Stimulated activated naive CD4-positive, alpha-beta T cell treated with Interleukin-2 at 50 U/mL for 16 hours (primary cell): ENCODE results near the gene CMTM1.
"Not testable (repeated sequence)": the region's sequence is repeated elsewhere in the genome, so short reads cannot be mapped to it uniquely, and the experiment has no call there.

Experiments used
- DNase-seq: peaks from one replicate; lab custom pipeline; 2025; lab: John Stamatoyannopoulos, UW

CMTM1 gene

GRCh38 chr16:66562409-66562808 is 3.8 kb upstream of the CMTM1 start:
- DNase-seq, result no peak

- no peak for DNase-seq
Observed at GRCh38 chr16:66562986-66563385, 3.3 kb upstream of the CMTM1 start.

DNA sequence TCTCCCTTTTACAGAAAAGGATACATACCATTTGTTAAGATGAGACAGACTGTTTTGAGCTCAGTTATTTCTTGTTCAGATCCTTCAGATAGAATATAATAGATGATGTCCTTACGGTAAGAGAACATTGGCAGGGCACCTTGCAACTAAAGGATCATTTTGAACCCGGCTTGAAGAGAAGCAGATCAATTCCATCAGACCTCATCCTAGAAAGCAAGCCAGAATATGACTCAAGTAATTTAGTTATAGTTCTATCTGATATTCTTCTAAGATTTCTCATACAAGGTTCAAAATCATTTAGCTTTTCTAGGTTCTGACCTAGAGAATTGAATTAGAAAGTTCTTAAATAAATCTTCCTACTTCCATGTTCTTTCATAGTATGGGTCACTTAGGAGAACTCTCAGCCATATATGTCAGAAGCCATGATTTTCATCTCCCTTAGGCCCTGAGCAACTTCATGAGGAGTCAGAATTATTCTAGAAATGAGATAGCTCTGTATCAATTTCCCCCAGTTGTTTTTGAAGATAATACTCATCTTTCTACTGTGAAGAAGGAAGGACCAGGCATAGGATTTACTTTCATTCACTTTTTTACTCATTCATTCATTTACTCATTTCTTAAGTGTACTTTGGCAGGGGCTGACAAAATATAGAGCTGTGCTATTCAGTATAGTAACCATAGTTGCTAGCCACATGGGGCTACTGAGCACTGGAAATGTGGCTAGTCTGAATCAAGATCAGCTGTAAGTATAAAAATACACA is 2.5 kb upstream of the CMTM1 start:
- DNase-seq, result no peak

DNA sequence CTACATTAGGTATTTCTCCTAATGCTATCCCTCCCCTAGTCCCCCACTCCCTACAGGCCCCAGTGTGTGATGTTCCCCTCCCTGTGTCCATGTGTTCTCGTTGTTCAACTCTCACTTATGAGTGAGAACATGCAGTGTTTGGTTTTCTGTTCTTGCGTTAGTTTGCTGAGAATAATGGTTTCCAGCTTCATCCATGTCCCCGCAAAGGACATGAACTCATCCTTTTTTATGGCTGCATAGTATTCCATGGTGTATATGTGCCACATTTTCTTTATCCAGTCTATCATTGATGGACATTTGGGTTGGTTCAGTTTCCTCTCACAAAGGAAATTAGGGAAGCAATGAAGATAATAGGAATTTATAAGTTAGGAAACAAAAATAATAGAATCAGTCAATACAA is 1.0 kb downstream of the CMTM1 start:
- DNase-seq, result not testable (repeated sequence)

- no peak for DNase-seq
Observed at GRCh38 chr16:66568355-66568754, 2.1 kb downstream of the CMTM1 start.

- DNase-seq, result no peak
Observed at GRCh38 chr16:66569131-66569530, 2.9 kb downstream of the CMTM1 start.

GRCh38 chr16:66569827-66570405 is 3.7 kb downstream of the CMTM1 start:
- DNase-seq, result no peak

DNA sequence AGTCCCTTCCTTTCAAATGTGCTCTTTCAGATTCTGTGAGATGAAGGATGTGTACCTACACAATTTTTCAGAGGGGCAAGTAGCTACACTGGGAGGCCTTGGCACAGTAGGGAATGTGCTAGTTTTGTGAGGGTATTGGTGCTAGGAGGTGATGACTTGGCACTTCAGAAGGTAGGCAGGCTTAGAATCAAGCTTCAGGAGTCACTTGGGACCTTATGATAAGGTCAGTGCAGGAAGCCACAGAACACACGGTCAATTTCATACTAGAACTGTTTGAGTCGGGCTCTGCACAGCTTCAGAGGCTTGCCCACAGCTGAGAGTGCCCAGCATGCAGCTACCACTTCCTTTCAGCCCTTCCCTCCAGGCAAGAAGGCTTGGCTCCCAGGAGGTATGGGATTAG is 6.1 kb downstream of the CMTM1 start:
- no peak for DNase-seq

GRCh38 chr16:66574081-66574480 is 7.8 kb downstream of the CMTM1 start:
- no peak for DNase-seq

GRCh38 chr16:66574531-66574930 is 8.3 kb downstream of the CMTM1 start:
- DNase-seq, result no peak

GRCh38 chr16:66575060-66575459 is 8.8 kb downstream of the CMTM1 start:
- DNase-seq, result no peak

DNA sequence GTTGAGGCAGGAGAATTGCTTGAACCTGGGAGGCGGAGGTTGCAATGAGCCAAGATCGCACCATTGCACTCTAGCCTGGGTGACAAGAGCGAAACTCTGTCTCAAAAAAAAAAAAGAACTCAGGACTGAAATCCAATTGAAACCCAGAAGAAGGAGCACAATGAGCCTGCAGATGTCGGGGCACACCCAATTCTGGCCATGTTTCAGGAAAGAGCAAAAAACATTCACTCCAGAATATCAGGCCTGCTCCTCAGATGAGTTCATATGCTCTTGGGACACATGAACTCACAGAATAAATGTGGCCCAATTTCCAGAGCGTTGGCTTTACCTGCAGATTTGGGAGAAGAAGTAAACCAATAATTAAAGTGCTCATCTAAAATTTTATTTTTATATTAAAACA is 10.1 kb downstream of the CMTM1 start:
- DNase-seq, result no peak

DNA sequence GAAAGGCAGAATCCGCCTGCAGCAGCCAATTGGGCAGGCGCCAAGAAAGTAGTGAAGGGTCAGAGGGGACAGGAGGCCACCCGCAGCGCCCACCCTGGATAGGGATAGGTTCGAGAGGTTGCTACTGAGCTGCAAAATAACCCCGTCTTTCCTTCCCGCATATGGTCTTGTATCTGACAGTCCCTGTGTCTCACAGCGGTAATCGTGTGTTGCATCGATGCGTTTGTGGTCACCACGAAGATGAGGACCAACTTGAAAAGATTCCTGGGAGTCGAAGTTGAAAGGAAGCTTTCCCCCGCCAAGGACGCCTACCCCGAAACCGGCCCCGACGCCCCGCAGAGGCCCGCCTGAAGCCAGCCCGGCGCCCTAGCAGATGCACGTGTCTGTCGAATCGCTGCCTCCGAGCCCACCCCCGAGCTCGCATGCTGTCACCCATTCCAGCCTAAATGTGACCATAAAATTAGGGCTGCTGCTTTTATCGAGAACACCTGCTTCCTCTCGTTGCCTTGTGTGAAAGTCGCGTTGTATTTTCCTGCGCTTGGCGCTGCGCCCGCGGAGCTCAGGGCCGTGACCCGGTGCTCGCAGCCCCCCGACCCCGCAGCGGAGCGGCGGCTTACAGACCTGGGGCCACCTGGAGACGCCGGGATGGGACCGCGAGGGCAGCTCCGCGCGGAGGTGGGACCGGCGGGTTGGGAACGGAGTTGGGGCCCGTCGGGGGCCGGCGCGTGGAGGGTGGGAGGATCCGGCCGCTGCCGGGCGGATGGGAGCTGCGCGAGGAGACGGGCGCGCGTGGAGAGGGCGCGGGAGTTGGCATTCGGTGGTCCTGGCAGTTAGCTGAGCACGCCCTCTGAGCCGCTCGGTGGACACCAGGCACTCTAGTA is 12.7 kb downstream of the CMTM1 start, which contains the start of gene CMTM2:
Gene CMTM2, plus strand, starts transcription at position 813 of the 881 bp plus-strand sequence. CDS start 145 bp downstream, outside the sequence.
- no peak for DNase-seq

DNA sequence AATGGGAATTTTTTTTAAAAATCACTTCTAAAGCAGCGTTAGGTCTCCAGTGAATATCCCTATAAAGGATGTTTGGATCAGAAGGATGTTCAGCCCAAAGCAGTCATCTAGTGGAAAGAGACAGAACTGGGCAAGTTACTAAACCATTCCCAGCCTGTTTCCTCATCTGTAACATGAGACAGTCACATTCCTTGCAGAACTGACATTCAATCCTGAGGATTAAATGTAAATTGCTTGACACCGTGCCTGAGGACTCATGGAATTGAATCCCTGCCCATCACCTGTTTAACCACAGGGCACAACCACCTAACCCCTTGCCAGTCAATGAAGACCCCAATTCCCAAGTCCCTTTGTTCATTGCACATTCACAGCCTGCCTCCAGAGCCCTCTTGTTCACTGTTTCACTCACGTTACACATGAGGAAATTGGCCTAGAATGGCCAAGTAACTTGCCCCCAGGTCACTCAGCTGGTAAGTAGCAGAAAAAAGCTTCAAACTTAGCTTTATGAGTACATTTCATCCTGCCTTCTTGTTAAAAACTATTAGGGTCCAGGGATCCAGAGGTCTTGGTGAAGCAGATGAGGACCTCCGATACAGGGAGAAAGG is 14.5 kb downstream of the CMTM1 start:
- no peak for DNase-seq

DNA sequence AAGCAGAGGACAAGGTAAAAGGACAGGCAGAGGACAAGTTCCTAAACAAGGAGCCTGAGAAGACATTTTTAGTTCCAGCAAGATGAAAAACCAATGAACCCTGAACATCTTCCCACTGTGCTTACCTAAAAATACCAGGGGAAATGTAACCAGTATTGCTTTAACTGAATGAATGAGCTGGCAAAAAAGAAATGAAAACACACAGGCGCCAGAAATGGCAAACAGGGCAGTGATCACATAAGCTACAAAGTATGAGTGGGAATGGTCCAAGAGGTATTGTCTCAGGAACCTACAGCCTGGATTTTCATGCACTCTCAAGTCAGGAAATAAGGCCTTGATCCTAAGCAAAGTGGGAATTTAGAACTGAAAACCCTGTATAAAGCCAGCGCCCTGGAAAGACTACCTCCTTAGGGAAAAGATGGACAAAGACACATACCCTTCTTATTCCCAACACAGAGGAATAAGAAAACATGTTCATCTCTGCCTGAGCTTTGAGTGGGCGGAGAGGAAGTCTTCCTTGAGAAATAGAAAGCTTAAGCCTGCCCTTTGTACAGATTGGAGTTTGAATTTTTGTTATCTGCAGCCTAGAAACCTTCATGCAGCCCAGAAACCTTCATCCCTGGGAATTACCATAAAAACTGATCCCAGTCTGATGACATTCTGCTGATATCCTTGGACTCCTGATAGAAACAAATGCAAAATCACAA is 15.2 kb downstream of the CMTM1 start:
- DNase-seq, result no peak

DNA sequence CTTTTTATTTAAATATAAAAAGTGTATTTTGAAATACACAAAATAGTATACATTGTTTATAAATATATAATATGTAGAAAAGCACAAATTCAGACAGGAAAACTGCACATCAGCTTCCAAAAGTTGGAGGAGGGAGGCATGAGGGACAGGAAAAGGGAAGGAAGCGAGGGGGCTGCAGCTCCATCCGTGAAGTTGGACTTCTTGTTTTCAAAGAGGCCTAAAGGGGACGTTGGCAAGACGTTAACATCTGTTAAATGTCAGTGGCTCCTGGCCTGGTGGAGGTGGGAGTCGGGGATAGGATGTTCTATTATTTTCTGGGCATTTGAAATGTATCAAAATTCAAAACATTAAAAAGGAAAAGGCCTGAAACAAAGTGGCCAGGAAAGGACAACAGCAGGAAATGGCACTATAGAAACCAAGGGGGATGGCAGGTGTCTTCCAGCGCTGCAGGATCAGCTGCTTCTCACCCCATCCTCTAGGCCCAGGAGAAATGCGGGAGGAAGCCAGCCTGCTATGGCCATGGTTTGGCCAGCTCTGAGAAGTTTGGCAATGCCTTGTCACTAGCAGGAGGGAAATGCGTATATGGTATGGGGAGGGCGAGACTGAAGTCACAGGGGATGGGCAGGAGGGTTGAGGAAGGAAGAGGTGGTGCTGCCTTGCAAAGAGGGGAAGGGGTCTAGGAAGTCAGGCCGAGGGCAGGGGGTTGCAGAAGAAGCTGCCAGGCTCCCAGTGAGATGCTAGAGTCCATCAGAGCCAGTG is 19.4 kb downstream of the CMTM1 start:
- no peak for DNase-seq

GRCh38 chr16:66587881-66588600 is 21.8 kb downstream of the CMTM1 start:
- DNase-seq, result no peak

DNA sequence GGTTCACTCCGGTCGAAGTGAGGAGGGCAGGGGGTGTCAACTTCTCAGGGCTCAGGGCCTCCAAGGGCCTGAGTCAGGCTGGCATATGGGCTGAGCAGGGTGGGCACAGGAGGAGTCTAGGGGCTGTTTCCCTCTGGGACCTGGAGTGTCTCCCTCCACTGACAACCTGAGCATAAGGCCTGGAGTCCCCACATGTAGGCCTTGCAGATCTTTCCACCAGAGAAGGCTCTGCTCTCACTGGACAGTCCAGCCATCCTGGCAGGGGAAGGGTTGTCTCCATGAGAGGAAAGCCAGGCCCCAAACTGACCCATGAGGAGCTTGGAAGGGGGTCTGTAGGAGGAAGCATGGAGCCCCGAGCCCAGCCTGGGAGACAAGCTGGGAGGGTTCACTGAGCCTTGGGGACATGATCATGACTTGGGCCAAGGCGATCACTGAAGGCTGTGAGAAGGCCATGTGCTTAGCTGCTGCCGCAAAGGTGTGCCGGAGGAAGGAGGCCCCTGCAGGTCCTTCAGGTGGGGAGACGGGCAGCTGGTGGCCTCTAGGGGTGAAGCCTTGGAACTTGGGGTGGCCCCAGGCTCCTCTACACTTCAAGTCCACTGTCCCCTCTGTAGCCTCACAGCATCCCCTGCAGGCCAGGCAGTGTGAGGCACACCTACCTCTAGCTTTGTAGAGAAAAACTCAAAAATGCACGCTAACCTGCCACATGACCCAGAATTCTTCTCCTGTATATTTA is 22.9 kb downstream of the CMTM1 start:
- peak; percentile 56 for DNase-seq

GRCh38 chr16:66590322-66590721 is 24.1 kb downstream of the CMTM1 start:
- no peak for DNase-seq

GRCh38 chr16:66591018-66591417 is 24.8 kb downstream of the CMTM1 start:
- no peak for DNase-seq
